Kidney capillary endothelial cell (primary cell): ENCODE results near the gene SELENON.

Experiments used
- DNase-seq: peaks from one replicate; pipeline ENCODE4 v3.0.0-alpha.2; 2018; ENCODE audit warnings: low spot score

Gene SELENON

DNA sequence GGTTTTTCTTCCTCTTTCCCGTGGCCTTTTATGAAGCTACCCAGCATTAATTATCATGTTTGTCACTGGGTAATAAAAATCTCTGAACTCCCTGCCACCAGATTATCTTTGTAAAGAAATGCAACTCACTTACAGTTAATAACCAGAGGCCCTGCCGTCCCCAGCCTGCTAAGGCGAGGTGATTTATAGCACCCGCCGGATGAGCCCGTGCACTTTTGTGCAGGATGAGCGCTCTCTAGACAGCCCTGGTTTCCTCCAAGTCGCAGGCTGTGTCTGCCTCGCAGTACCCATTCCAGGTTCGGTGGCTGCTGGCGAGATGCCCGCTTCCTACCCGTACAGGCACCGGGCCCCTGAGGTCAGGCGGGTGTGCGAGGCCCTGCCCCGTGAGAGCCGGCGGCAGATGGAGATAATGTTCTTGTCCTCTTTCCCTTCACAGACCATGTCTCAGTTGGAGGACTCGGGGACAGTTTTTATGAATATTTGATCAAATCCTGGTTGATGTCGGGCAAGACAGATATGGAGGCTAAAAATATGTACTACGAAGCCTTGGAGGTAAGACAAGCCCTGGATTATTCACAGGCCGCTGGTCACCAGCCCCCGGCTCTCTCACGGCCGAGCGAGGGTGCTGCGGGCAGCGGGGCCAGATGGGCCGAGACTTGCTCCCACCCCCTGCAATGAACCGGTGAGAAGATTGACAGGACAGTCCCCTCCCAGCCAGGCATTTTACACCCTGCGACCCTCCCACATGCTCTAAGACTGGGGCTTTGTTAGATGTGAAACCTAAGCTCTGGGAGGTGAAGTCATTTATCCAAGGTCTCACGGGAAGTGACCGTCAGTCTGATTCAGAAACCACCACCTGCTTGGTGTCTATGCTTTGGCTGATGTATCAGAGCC is 28.5 kb upstream of the SELENON start:
- peak; percentile 45 for DNase-seq

DNA sequence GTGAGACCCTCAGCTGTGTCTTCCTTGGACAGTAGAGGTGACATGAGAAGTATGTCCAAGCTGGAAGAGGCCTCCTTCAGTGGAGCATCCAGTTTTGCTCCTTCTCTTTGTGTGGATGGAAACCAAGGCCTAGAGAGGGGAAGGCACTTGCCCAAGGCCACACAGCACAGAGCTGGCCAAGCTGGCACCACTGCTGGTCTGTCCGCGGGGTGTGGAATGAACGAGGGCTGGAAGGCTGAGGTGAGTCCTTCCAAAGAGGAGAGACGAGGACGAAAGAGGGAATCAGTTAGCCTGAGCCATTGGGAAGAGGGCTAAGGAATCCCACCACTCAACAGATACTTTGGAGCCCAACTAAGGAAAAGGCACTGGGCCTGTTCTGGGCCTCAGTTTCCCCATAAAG is 27.8 kb upstream of the SELENON start:
- no peak for DNase-seq

DNA sequence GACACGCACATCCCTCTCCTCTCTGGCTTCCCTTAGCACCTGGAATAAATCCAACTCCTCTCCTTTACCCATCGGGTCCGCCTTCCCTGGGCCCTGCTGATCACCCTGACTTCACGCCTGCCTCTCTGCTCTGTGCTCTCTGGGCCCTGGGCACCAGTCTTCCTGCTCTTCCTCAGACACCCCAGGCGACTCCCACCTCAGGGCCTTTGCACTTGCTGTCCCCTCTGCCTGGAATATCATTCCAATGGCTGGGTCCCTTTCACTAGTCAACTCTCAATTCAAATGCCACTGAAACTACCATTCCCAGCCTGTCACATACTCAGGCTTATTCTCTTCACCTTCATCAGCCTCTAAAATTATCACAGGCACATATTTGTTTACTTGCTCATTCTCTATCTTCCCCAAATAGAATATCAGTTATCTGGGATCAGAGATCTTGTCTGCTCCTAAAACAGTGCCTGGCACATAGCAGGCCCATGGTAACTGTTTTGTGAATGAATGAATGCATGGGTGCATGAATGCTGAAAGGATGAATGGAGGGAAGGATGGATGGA is 27.2 kb upstream of the SELENON start:
- DNase-seq = no peak

DNA sequence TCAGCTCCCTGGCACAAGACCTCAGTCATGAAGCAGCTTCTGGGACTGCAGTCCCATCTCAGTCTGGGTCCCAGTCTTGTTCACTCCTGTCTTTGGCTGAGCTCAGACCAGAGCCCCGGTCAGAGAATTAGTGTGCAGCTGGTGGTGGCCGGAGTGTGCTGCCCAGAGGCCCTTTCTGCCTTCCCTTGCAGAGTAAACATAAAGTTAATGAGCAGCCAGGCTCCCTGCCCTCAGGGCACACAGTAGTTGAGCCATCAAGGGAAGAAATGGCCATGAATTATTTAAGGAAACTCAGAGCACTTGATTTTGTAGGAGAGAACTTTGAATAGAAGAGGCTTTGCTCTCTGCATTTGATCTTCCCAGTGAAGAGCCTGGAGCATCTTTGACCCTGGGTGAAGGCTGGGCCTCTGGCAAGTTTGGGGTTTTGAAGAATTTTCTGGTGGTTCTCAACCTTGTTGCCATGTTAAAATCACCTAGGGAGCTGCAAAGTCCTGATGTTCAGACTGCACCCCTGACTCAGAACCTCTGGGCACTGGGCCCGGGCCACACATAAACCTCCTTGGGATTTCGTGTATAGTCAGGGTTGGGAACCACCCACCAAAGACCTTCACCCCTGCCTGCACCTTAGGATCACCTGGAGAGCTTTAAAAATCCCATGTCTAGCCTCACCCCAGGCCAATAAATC is 26.4 kb upstream of the SELENON start:
- no peak for DNase-seq

DNA sequence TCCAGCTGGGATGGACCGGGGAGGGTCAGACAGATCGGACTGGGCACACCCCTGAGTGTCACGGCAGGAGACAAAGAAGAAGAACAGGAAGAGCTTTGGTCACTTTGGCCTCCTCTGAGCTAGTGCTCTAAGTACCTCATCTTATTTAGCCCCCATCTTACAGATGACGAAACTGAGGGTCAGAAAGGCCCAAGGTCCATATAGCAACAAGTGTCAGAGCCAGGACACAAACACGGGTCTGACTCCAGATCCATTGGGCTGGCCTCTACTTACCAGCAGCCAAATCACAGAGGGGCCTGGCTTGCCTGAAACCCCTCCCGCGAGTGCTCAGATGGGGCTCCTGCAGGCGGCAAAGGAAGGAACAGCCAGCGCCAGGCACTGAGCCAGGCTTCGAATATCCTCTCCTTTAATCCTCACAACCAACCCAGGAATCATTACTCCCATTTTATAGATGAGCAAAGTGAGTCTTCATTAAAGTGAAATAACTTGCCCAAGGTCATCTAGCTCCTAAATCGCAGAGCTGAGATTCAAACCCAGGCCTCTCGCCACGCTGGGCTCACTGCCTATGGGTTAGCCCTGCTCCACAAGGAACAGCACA is 25.7 kb upstream of the SELENON start:
- DNase-seq = no peak

DNA sequence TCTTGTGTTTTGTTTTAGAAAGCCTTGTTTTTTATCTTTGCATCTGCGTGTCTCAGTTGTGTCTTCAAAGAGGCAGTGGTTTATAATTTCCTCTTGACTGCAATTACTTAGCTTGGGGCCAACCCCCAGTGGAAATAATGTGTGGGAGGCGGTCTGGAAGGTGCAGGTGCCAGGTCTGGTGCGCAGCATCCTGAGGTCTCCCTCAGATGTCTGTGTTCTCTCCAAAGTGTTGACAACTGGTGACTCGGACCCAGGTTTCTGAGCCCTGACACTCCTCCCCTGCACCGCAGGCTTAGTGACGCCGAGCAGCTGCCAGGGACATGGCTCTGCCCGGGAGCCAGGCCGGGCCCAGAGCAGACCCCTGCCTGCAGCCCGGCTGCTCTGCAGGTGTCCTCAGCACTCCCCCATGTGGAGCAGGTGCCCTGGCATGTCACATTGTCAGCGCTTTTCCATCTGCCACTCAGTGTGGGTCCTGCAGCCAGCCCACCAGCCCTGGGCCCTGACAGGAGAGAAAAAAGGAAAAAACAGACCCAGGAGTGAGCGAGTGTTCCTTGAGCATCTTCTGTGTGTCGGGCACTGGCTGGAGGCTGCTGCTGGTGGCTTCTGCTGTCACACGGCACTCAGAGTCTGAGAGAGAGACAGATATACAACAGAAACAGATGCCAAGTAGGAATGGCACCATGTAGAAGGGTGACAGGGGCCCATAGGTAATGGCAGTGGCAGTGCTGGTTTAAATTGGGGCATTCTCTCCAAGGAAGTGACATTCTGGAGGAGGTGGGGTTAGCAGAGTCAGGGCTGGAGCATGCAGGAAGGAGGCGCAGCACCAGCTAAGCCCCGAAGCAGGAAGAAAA is 24.8 kb upstream of the SELENON start:
- DNase-seq = no peak

DNA sequence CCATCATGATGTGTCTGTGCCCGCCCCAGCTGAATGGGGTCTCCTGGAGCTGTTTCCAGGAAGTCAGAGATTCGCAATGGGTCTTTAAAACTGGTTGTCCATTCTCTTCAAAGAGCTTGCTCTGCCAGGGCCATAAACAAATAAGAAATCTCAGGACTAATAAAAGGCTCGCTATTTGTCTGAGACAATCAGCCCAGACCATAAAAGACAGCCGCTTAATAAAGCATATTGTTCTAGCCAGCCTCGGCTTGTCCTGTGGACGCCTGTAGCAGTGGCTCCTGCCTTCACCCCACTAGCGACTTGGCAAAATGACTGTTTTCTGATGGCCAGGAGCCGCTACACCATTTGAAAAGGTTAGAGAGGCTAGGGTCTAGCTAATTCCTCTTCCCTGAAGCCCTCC is 20.6 kb upstream of the SELENON start:
- no peak for DNase-seq

DNA sequence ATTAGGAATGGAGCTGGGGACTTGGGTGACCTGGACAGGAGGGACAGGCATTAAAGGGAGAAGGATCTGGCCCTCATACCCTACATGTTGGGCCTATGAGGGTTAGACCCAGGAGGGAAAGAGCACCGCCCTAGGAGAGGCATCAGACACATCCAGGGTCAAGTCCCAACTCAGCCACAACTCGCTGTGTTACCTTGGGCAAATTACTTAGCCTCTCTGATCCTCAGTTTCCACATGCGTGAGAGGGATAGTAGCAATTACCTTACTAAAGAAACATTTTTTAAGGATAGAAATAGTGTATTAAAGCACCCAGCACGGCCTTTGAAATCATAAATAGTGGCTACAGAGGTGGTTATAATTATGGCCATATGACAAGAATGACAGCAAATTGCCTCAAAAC is 20.1 kb upstream of the SELENON start:
- DNase-seq = no peak

DNA sequence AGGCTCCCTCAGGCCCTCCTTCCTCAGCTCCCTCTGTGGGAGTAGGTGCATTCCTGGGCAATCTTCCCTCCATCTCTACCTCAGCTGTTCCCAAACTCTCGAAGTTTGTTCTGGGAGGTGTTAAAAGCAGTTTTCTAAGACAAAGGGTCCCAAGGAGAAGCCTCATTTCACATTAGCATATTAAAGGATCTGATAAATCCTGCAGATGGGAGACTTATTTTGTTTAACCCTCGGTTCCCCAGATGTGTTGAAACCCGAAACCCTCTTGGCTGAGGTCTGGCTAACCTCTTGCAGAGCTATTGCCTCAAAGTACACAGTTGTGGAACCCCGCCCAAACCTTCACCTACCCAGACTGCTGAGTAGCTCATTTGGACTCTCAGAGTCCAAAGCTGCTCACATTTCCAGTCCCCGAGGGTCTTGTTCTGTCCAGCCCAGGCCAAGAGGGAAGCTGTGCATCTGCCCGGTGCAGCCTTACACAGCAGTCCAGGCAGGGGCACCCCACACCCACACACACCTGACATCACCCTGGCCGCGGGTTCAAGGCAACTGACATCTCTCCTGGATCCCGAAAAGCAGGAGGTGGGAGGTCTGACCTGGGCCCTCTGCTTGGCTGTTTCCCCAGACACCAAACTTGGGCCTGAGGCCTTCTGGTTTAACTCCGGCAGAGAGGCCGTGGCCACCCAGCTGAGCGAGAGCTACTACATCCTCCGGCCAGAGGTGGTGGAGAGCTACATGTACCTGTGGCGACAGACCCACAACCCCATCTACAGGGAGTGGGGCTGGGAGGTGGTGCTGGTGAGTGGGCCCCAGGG is 19.5 kb upstream of the SELENON start:
- DNase-seq = no peak

DNA sequence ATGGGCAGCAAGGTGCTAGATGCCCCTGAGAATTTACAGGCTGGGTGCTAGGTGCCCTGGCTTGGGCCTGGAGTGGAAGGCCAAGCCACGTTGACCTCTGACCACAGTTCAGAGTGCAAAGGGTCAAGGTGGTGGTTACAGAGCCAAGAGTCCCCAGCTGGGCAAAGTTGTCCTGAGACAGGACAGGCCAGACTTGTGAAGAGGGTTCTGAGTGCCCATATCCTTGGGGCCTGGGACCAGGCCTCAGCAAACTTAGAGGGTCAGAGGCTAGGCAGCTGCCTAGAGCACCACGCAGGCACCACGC is 18.9 kb upstream of the SELENON start:
- no peak for DNase-seq

DNA sequence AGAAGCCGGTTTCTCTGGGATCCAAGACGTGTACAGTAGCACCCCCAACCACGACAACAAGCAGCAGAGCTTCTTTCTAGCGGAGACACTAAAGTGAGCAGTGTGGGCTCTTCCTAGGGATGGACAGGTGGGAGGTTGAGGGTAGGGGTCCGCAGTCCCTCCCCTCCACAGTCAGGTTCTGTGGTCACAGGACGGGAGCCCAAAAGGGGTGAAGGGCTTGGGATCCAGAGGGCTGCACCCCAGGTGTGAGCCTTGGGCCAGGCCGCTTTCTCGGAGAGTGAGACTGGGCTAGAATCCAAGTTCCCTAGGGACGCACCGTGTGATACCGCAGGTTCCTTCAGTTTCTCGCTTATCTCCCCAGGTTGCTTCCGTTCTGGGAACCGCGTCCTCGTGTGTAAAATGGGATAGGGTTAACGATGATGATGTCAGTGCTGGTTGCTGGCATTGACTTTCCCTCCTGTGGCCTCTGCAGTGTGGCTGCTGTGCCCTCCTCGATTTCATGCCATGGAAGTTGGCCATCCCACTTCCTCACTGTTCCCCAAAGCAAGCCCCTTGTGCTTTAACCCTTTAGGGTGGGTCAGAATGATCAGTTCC is 17.3 kb upstream of the SELENON start:
- DNase-seq = no peak

DNA sequence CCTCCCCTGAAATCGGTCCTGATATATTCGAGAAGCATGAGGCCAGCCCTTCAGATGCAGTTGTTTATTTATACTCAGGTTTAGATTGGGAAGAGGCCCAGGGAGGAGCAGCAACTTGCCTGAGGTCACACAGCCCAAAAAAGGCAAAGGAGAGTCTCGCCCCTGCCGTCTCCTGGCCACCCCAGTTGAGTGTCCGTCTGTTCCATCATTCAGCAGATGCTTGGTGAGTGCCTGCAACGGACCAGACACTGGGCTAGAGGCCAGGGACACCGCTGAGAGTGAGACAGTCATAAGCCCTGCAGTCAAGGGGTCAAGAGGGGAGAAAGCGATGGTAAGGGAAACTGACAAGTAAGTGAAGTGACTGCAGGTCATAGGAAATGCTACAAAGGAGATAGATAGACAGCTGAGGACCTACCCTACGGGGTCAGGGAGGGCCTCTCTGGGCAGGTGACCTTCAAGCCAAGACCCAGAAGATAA is 15.4 kb upstream of the SELENON start:
- no peak for DNase-seq

DNA sequence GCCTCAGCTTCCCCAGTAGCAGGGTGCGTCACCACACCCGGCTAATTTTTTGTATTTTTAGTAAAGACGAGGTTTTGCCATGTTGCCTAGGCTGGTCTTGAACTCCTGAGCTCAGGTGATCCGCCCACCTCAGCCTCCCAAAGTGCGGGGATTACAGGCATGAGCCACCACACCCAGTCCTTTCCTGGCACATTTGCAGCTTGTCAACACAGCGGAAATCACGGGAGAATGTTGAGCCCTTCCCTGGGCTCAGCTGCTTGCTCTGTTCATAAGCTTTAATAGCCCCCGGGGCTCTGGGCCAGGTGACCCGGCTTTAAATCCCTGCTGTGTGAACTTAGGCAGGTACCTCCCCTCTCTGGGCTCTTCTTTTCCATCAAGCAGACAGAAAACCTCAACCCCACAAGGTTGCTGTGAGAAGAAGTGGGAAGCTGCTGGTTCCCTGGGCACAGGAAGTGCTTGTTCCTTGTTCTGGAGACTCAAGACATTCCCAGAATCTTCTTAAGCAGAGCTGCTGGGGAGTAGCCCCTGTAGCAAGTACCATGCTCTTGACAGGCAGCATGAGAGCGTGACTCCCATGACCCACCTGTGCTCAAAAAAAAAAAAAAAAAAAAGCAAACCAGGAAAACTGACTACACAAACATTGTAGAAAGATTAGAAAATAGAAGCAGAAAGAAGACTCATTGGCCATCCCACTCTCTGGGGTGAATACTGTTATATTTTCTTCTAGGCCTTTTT is 14.5 kb upstream of the SELENON start:
- no peak for DNase-seq

DNA sequence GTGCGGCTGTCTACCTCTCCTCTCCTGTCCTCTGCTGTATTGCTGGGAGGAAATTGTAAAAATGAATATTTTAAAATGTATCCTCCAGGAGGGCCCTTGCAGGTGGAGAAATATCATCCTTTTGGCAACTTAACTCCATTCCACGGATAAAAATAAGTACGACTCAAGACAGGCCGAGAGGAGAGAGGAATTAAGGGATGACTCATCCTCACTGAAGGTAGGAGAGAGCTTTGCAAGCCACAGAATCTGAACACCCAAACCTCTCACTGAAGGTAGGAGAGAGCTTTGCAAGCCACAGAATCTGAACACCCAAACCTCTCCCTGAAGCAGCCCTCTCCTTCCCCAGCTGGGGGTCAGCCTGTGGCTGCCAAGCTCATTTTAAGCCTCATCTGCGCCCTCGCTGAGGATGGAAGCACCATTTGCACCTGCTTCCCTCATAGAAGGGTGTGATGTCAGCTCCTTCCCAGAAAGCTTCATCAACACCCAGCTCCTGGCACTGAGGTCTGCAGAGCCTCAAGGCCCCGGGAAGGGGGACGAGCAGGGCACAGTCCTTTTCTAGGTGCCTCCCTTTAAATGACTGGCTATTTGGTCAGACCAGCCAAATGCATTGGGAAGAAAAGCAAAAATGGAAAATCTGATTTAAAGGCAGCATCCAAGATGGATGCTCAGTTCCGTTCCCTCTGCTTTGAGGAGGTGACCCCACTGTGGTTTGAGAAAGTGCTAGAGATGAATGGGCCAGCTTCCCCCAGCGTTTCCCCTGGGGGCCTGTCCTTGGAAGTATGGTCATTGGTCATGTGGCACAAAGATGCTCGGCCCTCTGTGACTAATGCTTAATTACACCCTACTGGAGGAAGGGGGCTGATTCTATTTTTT is 12.9 kb upstream of the SELENON start:
- no peak for DNase-seq

DNA sequence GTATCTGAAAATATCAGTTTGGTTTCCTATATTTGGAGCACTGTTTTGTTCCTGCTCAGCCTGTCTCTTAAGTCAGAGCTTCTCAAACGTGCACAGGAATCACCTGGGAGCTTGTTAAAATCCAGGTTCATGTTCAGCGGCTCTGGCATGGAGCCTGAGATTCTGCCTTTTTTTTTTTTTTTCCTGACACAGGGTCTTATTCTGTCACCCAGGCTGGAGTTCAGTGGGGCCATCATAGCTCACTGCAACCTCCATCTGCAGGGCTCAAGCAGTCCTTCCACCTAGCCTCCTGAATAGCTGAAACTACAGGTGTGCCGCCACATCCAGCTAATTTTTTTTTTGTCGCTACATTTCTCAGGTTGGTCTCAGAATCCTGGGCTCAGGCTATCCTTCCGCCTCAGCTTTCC is 12.2 kb upstream of the SELENON start:
- DNase-seq = no peak

DNA sequence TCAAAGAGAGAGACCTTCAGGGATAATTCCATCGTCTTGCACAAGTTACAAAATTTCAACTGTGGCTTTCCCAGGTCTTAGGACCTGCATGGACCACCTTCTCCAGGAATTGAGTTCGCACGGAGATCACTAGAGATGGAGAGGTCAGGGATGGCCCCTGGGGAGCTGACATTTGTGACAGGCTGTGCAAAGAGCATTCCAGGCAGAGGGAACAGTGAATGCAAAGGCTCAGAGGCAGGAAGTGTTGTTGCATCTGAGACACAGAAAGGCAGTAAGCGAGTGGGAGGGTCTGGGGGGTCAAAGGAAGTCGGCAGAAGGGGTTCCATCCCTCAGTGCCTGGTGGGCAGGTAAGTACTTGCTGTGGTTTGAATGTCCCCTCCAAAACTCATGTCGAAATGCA is 9.5 kb upstream of the SELENON start:
- no peak for DNase-seq

DNA sequence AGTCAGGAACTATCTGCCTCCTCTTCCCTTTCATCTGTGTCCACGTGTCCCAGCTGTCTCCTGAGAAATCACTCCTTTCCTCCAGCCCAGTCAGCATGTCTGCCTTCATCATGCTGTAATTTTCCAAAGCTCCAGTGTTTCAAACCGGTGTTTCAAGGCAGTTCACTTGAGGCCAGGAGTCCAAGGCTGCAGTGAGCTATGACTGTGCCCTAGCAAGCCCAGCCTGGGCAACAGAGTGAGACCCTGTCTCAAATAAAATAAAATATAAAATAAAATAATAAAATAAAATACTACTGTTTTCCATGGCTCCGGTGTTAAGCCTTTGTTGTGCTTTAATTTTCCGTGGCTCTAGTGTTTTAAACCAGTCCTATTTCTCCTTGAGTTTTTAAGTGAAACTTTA is 7.9 kb upstream of the SELENON start:
- DNase-seq = no peak

DNA sequence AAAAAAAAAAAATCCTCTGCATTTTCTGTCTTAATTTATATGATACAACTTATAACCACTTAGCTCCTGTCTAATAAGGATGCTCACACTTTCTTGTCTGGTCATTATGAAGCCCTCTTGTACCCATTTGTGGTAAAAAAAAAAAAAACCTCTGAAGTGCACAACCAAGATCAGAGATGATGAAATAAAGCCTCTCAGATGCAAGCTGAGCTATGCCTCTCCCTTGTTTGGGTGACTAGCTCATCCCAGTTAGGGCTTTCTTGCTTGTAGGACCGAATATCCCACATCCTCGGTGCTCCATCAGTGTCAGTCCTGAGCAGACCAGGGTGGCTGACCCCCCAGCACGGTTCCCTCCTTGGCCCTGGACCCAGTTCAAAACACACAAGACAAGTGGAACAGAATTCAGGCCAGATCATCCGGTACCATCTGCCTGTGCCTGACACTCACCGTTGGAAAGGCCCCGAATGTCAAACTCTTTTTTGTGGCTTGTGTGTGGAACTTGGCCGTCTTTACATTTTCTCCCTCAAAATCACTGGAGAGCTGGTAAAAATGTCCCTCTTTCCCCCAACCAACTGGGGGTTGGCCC is 6.3 kb upstream of the SELENON start:
- no peak for DNase-seq

DNA sequence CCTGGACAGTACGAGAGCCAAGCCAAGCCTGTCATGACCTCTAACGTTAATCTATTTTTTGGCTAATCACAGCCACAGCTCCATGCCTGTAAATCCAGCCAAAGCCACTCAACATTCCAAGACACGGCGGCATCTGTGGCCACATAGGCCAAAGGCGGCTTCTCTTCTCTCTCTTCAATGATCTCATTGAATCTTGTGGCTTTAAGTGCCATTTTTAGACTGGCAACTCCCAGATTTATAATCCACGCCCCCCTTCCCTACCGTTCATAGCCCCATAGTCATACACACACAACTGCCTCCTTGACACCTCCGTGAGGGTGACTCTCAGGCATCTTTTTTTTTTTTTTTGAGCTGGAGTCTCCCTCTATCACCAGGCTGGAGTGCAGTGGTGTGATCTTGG is 5.7 kb upstream of the SELENON start:
- DNase-seq = no peak
